Spleen (tissue), 11 donors: ENCODE measurements around the gene SMC5. TPM values are rescaled to one million over a fixed set of nuclear protein-coding genes. Genes with fewer than 3 reads are reported as not detected.

Experiments
- DNase-seq: peaks from one replicate; pipeline ENCODE4 v3.0.0-alpha.2; 2020
- H3K27ac ChIP-seq, 8 donors: fragments of 200-600 bp; sonication (generic) in 7 of 8; 1 replicate in 4 of 8; 2 replicates in 4 of 8; pipeline versions ENCODE4 v1.5.0 to v1.8.0; 2016 to 2021; ENCODE audit warnings: inconsistent platforms in 4 of 8, mild to moderate bottlenecking in 4 of 8, moderate library complexity in 1 of 8
- H3K27me3 ChIP-seq, 7 donors: fragments of 200-600 bp; sonication (generic) in 6 of 7; replicated peaks in 1 of 7; 1 replicate in 4 of 7; 2 replicates in 3 of 7; pipeline versions ENCODE4 v1.5.0 to v1.8.0; 2016 to 2021; ENCODE audit warnings: inconsistent platforms in 3 of 7, mild to moderate bottlenecking in 1 of 7
- H3K36me3 ChIP-seq, 6 donors: fragments of 200-600 bp; sonication (generic) in 5 of 6; 1 replicate in 4 of 6; 2 replicates in 2 of 6; pipeline versions ENCODE4 v1.5.0 to v1.8.0; 2016 to 2021; ENCODE audit warnings: inconsistent platforms in 2 of 6
- H3K4me1 ChIP-seq, 6 donors: fragments of 200-600 bp; sonication (generic) in 5 of 6; 1 replicate in 3 of 6; 2 replicates in 3 of 6; pipeline versions ENCODE4 v1.5.0 to v1.8.0; 2016 to 2021; ENCODE audit warnings: inconsistent platforms in 3 of 6
- H3K4me3 ChIP-seq, 8 donors: fragments of 200-600 bp; sonication (generic) in 7 of 8; 1 replicate in 4 of 8; 2 replicates in 4 of 8; pipeline versions ENCODE4 v1.5.0 to v1.8.0; 2016 to 2021; ENCODE audit warnings: inconsistent platforms in 4 of 8, mild to moderate bottlenecking in 4 of 8, moderate library complexity in 2 of 8
- H3K9me3 ChIP-seq, 8 donors: fragments of 200-600 bp; sonication (generic) in 7 of 8; 1 replicate in 4 of 8; 2 replicates in 4 of 8; pipeline versions ENCODE4 v1.5.0 to v1.8.0; 2016 to 2021; ENCODE audit warnings: inconsistent platforms in 4 of 8
- CTCF ChIP-seq, 11 experiments: fragments of 200-600 bp in 7 of 11; fragments of 450-650 bp in 4 of 11; sonication (generic) in 4 of 11; IDR thresholded peaks in 8 of 11; conservative IDR thresholded peaks in 3 of 11; 1 replicate in 7 of 11; 2 replicates in 4 of 11; pipeline versions ENCODE4 v1.4.0 to v1.8.0; 2016 to 2021; ENCODE audit warnings: antibody characterized with exemption in 11 of 11, inconsistent platforms in 4 of 11, mild to moderate bottlenecking in 1 of 11
- POLR2A ChIP-seq, 3 donors: fragments of 450-650 bp; IDR thresholded peaks; one replicate each; pipeline ENCODE4 v1.5.1; 2017; ENCODE audit warnings: antibody characterized with exemption in 3 of 3, mild to moderate bottlenecking in 1 of 3
- POLR2AphosphoS5 ChIP-seq, 3 donors: sonication (generic); formaldehyde crosslinking; IDR thresholded peaks; one replicate each; pipeline ENCODE4 v1.5.1; 2017; ENCODE audit warnings: antibody characterized with exemption in 3 of 3
- WGBS, 5 donors: extraction: QIAGEN DNeasy Blood & Tissue Kit in 3 of 5; methylation state at CpG; one replicate each; pipeline versions ENCODE4 v1.1.5 to v1.1.7; 2013 to 2018; 5-methylcytosine and 5-hydroxymethylcytosine counted together
- intact Hi-C: fragments of 100-400 bp; cut with DNase I; formaldehyde crosslinking; loops from one replicate; pipeline ENCODE4 v1.15.0; 2023; ENCODE audit warnings: low total_unique reads
- polyA plus RNA-seq, 3 donors: library from polyadenylated mRNA; stranded (reverse); fragments of 200-250 nt; gene quantifications; one replicate each; pipeline ENCODE4 v1.2.1, GENCODE V29; 2013
- total RNA-seq, 7 donors: library from RNA; depleted of rRNA in 3 of 7; stranded (reverse); fragments of >200 nt in 3 of 7; fragmentation: NEBNext Ultra II Directional in 4 of 7; extraction: Animal tissue kit (Norgen Biotek cat#: 25700) in 4 of 7; gene quantifications; one replicate each; pipeline versions ENCODE4 v1.1.0 to v1.2.1, GENCODE V29; 2016 to 2021
- donor health status: healthy with polysubstance abuse.
- donor health status: DM: no; HTN: no; CAD: no; lungs with moderate emphysema.
- donor health status: DM: no; HTN: no; CAD: no.
- donor health status: Bipolar disorder and iron deficiency.
- donor health status: healthy.
- donor health status: DM: no; HTN: no; CAD: no.
- donor health status: DM: yes; HTN: yes; CAD: no.

SMC5 gene
- total and polyA plus RNA-seq, 10 donors: 7.4 to 39.9 (median 29.8) TPM

- WGBS, 5 donors: 81 to 89% (median 87%) methylated on average over 3 of the region's 3 CpGs
Measured at GRCh38 chr9:70392850-70393249, 134.1 kb downstream of the SMC5 start.

GRCh38 chr9:70395652-70396051 lies 136.9 kb downstream of the SMC5 start:
- H3K27ac ChIP-seq: peak overlapping the region in 2 of 8 donors; percentile 71 to 90
- no peak for DNase-seq
- no peak for TF ChIP-seq POLR2A (IDR thresholded peaks at IDR 0.05)
- TF ChIP-seq CTCF (IDR thresholded peaks at IDR 0.05 in 8 of 11, conservative IDR thresholded peaks at IDR 0.05 in 3 of 11): no peak
- no peak for TF ChIP-seq POLR2AphosphoS5 (IDR thresholded peaks at IDR 0.05)
- no peaks in the 10 kb centered on the region for H3K9me3 ChIP-seq
- no peak overlapping the region for H3K4me3 ChIP-seq
- 86 to 95% (median 89%) methylated on average over 6 of the region's 6 CpGs for WGBS, 5 donors
- H3K27me3 ChIP-seq: no peaks in the 10 kb centered on the region
- intact Hi-C loops: no loop called here
- H3K4me1 ChIP-seq: peaks cover 41 to 100% (median 83%) of the 10 kb centered on the region in 6 donors
- H3K36me3 ChIP-seq: no peaks in the 10 kb centered on the region

More at GRCh38 chr9:70392850-70393249, 134.1 kb downstream of the SMC5 start:
- H3K27ac ChIP-seq: peak overlapping the region in 2 of 8 donors; percentile 5 to 28
- TF ChIP-seq POLR2AphosphoS5 (IDR thresholded peaks at IDR 0.05): no peak
- no peak for TF ChIP-seq CTCF (IDR thresholded peaks at IDR 0.05 in 8 of 11, conservative IDR thresholded peaks at IDR 0.05 in 3 of 11)
- no peak for TF ChIP-seq POLR2A (IDR thresholded peaks at IDR 0.05)
- no peak for DNase-seq
- no peak overlapping the region for H3K4me3 ChIP-seq
- no peaks in the 10 kb centered on the region for H3K27me3 ChIP-seq
- H3K4me1 ChIP-seq: peaks cover 27 to 98% (median 80%) of the 10 kb centered on the region in 6 donors
- peaks cover 0 to 4% (median 0%) of the 10 kb centered on the region in 6 donors for H3K36me3 ChIP-seq
- intact Hi-C loops: no loop called here
- no peaks in the 10 kb centered on the region for H3K9me3 ChIP-seq

GRCh38 chr9:70398145-70398556 lies 139.4 kb downstream of the SMC5 start:
- Histone ChIP-seq H3K27ac (peak overlapping the region; percentile 38 to 90 (median 68)), H3K27me3 (no peaks in the 10 kb centered on the region), H3K4me1 (peaks cover 41 to 100% (median 77%) of the 10 kb centered on the region in 6 donors), H3K4me3 (peak overlapping the region in 2 of 8 donors; percentile 2 to 32), H3K9me3 (no peaks in the 10 kb centered on the region), H3K36me3 (no peaks in the 10 kb centered on the region)
- no peak for DNase-seq
- TF ChIP-seq POLR2AphosphoS5 (IDR thresholded peaks at IDR 0.05) (peak in 1 of 3 donors; percentile 81), POLR2A (IDR thresholded peaks at IDR 0.05) (peak in 1 of 3 donors; percentile 37), CTCF (IDR thresholded peaks at IDR 0.05 in 8 of 11, conservative IDR thresholded peaks at IDR 0.05 in 3 of 11) (no peak)
- intact Hi-C loops: no loop called here
- WGBS, 5 donors: 22 to 32% (median 24%) methylated on average over 4 of the region's 4 CpGs

DNA sequence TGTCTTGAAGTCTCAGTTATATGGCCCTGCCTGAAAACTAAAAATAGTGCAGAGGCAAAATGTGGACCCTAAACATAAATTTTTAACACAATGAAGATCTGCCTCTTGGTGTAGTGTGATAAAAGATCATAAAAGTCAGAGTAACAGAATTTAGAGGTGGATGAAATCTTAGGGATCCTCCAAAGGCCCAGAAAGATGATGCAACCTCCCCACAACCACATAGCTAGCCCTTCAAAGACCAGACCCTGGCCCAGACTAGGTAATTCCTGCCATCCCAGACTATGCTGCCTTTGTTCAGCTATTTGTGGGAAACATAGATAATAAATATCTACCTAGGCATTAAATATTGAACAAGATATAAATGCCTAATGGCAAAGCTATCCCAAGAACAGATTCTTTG lies 140.4 kb downstream of the SMC5 start:
- intact Hi-C loops: no loop called here
- Histone ChIP-seq H3K4me1 (peaks cover 41 to 100% (median 80%) of the 10 kb centered on the region in 6 donors), H3K4me3 (no peak overlapping the region), H3K9me3 (no peaks in the 10 kb centered on the region), H3K36me3 (no peaks in the 10 kb centered on the region), H3K27ac (peak overlapping the region in 7 of 8 donors; percentile 37 to 90 (median 69)), H3K27me3 (no peaks in the 10 kb centered on the region)
- no peak for DNase-seq
- TF ChIP-seq CTCF (IDR thresholded peaks at IDR 0.05 in 8 of 11, conservative IDR thresholded peaks at IDR 0.05 in 3 of 11) (no peak), POLR2AphosphoS5 (IDR thresholded peaks at IDR 0.05) (no peak), POLR2A (IDR thresholded peaks at IDR 0.05) (no peak)
